WTC11 (cell line): Measurements from ENCODE around the gene CRLF1. TPM values are rescaled to one million over a fixed set of nuclear protein-coding genes. Genes with fewer than 3 reads are reported as not detected.

Experiments used
- ATAC-seq: fragments of 200-7000 bp; cut with Tn5 transposase; 2 replicates; pipeline ENCODE4 v1.10.0; 2021; ENCODE audit warnings: mild to moderate bottlenecking, moderate library complexity
- CTCF ChIA-PET: fragments of 300-600 bp; sonication (Branson Sonifier 250); formaldehyde crosslinking; loops from one replicate; lab custom pipeline; 2021; ENCODE audit warnings: antibody characterized with exemption; lab: Charles Lee
- POLR2A ChIA-PET: fragments of 350-600 bp; sonication (Branson Sonifier 250); formaldehyde crosslinking; loops from one replicate; lab custom pipeline; 2021; ENCODE audit warnings: antibody characterized with exemption; lab: Charles Lee
- DNase-seq: peaks from one replicate; pipeline ENCODE4 v3.0.0; 2021; ENCODE audit warnings: low spot score
- H3K27ac Mint-ChIP-seq: 2 replicates; pipeline ENCODE4 v1.8.0; 2021; ENCODE audit warnings: mixed read lengths
- H3K27me3 Mint-ChIP-seq: 2 replicates; pipeline ENCODE4 v1.8.0; 2021; ENCODE audit warnings: low read depth, mild to moderate bottlenecking, moderate library complexity, mixed read lengths
- H3K36me3 Mint-ChIP-seq: 2 replicates; pipeline ENCODE4 v1.8.0; 2021; ENCODE audit warnings: mixed read lengths
- H3K4me1 Mint-ChIP-seq: 2 replicates; pipeline ENCODE4 v1.8.0; 2022; ENCODE audit warnings: mixed read lengths
- H3K4me3 Mint-ChIP-seq: 2 replicates; pipeline ENCODE4 v1.8.0; 2021; ENCODE audit warnings: mild to moderate bottlenecking, moderate library complexity, mixed read lengths
- H3K9me3 Mint-ChIP-seq: 2 replicates; pipeline ENCODE4 v1.8.0; 2021; ENCODE audit warnings: mixed read lengths
- ATF1 ChIP-seq: sonication (generic); formaldehyde crosslinking; IDR thresholded peaks from 2 replicates; pipeline ENCODE4 v1.8.1; 2023; ENCODE audit warnings: mild to moderate bottlenecking, moderate library complexity, missing genetic modification reagents
- CREM ChIP-seq: sonication (generic); formaldehyde crosslinking; IDR thresholded peaks from 2 replicates; pipeline ENCODE4 v1.8.1; 2022; ENCODE audit warnings: mild to moderate bottlenecking, missing genetic modification reagents, moderate library complexity
- ELF4 ChIP-seq: sonication (generic); formaldehyde crosslinking; IDR thresholded peaks from 2 replicates; pipeline ENCODE4 v1.8.1; 2022; ENCODE audit warnings: low read depth, mild to moderate bottlenecking, moderate library complexity, missing genetic modification reagents
- EMX1 ChIP-seq: fragments of 250-450 bp; sonication (Bioruptor Pico); IDR thresholded peaks from 2 replicates; pipeline ENCODE4 v1.8.0; 2021; ENCODE audit warnings: mild to moderate bottlenecking
- HMGXB4 ChIP-seq: sonication (generic); formaldehyde crosslinking; IDR thresholded peaks from 2 replicates; pipeline ENCODE4 v1.8.1; 2023; ENCODE audit warnings: mild to moderate bottlenecking, moderate library complexity, missing genetic modification reagents
- IRF2 ChIP-seq: sonication (generic); formaldehyde crosslinking; IDR thresholded peaks from 2 replicates; pipeline ENCODE4 v1.8.0; 2022; ENCODE audit warnings: low read depth, missing genetic modification reagents, borderline replicate concordance
- PRRX2 ChIP-seq: fragments of 250-450 bp; sonication (Bioruptor Pico); IDR thresholded peaks from 2 replicates; pipeline ENCODE4 v1.8.0; 2021; ENCODE audit warnings: mild to moderate bottlenecking
- SMAD3 ChIP-seq: sonication (generic); formaldehyde crosslinking; IDR thresholded peaks from 2 replicates; pipeline ENCODE4 v1.8.0; 2022; ENCODE audit warnings: missing genetic modification reagents, mild to moderate bottlenecking, borderline replicate concordance
- SMAD4 ChIP-seq: sonication (generic); formaldehyde crosslinking; IDR thresholded peaks from 2 replicates; pipeline ENCODE4 v1.8.0; 2022; ENCODE audit warnings: mild to moderate bottlenecking, missing genetic modification reagents
- ZMAT4 ChIP-seq: fragments of 250-450 bp; sonication (Bioruptor Pico); IDR thresholded peaks from 2 replicates; pipeline ENCODE4 v1.9.0; 2021; ENCODE audit warnings: mild to moderate bottlenecking
- ZNF121 ChIP-seq: sonication (generic); formaldehyde crosslinking; IDR thresholded peaks from 2 replicates; pipeline ENCODE4 v1.8.0; 2023; ENCODE audit warnings: missing genetic modification reagents
- ZNF219 ChIP-seq: sonication (generic); formaldehyde crosslinking; IDR thresholded peaks from 2 replicates; pipeline ENCODE4 v1.8.0; 2023; ENCODE audit warnings: missing genetic modification reagents, mild to moderate bottlenecking, borderline replicate concordance
- ZNF425 ChIP-seq: fragments of 250-450 bp; sonication (Bioruptor Pico); conservative IDR thresholded peaks from 2 replicates; pipeline ENCODE4 v1.9.0; 2021; ENCODE audit warnings: mild to moderate bottlenecking
- total RNA-seq: library from RNA; stranded (reverse); gene quantifications from 3 replicates; pipeline ENCODE4 v1.2.3, GENCODE V29; 2021
- TF ChIP-seq, protein P1 (sequence below): sonication (generic); formaldehyde crosslinking; IDR thresholded peaks from 2 replicates; pipeline ENCODE4 v1.8.1; 2023; ENCODE audit warnings: mild to moderate bottlenecking, missing genetic modification reagents
- TF ChIP-seq, protein P2 (sequence below): sonication (generic); formaldehyde crosslinking; IDR thresholded peaks from 2 replicates; pipeline ENCODE4 v1.8.1; 2023; ENCODE audit warnings: mild to moderate bottlenecking, missing genetic modification reagents, moderate library complexity
- TF ChIP-seq, protein P3 (sequence below): sonication (generic); formaldehyde crosslinking; IDR thresholded peaks from 2 replicates; pipeline ENCODE4 v1.8.1; 2022; ENCODE audit warnings: low read depth, missing genetic modification reagents, borderline replicate concordance
- TF ChIP-seq, protein P4 (sequence below): sonication (generic); formaldehyde crosslinking; IDR thresholded peaks from 2 replicates; pipeline ENCODE4 v1.8.1; 2022; ENCODE audit warnings: mild to moderate bottlenecking, moderate library complexity, missing genetic modification reagents

The CRLF1 gene
- total RNA-seq, 1 experiment from 2014 or later, result 36.4 TPM

GRCh38 chr19:18633321-18633720 lies 26.7 kb upstream of the CRLF1 start:
- H3K4me1 Mint-ChIP-seq, result peaks cover 12% of the 10 kb centered on the region

DNA sequence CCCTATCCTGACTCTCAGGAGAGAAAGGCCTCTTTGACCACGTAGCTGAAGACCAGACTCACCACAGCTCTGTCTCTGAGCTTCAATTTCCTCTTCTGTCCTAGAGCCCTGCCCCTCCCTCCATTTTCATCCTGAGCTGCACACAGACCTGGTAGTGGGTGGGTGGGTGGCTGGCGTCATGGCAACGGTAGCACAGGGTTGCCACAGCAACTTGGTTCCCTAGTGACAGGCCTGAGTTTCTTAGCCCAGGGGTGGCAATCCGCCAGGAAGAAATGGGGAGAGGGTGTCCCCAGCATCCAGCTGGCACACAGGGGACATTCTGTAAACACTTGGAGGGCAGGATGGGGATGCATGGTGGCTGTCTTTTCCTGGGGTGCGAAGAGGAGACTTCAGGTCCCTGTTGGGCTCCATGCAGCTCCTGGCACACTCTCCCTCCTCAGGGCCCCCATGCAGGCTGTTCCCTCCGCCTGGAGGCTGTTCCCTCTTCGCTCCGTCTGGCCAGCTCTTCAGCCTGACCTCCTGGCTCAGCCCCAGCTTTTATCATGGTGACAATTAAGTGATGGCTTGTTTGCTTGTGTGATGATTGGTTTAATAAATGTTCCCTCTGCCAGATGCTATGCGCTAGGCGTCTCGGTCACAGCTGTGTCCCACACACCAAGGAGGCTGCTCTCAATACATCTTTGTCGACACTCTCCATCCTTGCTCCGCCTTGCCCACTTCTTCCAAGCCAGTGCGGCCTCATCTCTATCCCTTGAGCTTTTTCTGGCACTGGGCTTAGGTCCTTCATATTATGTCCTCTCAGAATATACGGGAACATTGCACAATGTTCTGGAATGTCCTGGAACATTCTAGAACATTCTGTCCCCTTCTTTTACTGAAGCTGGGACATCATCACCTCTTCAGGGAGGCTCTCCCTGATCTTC lies 22.8 kb upstream of the CRLF1 start:
- Mint-ChIP-seq H3K27ac (no peak overlapping the region), H3K4me3 (no peak overlapping the region), H3K27me3 (peaks cover 35% of the 10 kb centered on the region), H3K9me3 (no peaks in the 10 kb centered on the region), H3K4me1 (no peaks in the 10 kb centered on the region), H3K36me3 (no peaks in the 10 kb centered on the region)
- ATAC-seq, result no peak
- POLR2A ChIA-PET, result no interaction called here
- TF ChIP-seq PRRX2 (CRISPR knock-in tag), result no peak
- TF ChIP-seq, protein P1, sequence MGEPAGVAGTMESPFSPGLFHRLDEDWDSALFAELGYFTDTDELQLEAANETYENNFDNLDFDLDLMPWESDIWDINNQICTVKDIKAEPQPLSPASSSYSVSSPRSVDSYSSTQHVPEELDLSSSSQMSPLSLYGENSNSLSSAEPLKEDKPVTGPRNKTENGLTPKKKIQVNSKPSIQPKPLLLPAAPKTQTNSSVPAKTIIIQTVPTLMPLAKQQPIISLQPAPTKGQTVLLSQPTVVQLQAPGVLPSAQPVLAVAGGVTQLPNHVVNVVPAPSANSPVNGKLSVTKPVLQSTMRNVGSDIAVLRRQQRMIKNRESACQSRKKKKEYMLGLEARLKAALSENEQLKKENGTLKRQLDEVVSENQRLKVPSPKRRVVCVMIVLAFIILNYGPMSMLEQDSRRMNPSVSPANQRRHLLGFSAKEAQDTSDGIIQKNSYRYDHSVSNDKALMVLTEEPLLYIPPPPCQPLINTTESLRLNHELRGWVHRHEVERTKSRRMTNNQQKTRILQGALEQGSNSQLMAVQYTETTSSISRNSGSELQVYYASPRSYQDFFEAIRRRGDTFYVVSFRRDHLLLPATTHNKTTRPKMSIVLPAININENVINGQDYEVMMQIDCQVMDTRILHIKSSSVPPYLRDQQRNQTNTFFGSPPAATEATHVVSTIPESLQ, result no peak
- TF ChIP-seq SMAD4 (CRISPR knock-in tag), result no peak
- no peak for DNase-seq
- CTCF ChIA-PET, result interaction anchor here (0.6 to 1.5 kb wide), 8 partner anchors 17 to 171 kb away, joined by 3 to 5 read pairs (median 4); partner anchors contain the start of genes KXD1 and TMEM59L

More at GRCh38 chr19:18633321-18633720, 26.7 kb upstream of the CRLF1 start:
- peaks cover 40% of the 10 kb centered on the region for H3K27me3 Mint-ChIP-seq
- CTCF ChIA-PET, result no interaction called here
- POLR2A ChIA-PET, result no interaction called here
- ATAC-seq (no peak), DNase-seq (no peak)
- H3K4me3 Mint-ChIP-seq, result no peak overlapping the region
- TF ChIP-seq, protein P2, sequence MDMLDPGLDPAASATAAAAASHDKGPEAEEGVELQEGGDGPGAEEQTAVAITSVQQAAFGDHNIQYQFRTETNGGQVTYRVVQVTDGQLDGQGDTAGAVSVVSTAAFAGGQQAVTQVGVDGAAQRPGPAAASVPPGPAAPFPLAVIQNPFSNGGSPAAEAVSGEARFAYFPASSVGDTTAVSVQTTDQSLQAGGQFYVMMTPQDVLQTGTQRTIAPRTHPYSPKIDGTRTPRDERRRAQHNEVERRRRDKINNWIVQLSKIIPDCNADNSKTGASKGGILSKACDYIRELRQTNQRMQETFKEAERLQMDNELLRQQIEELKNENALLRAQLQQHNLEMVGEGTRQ (CRISPR knock-in tag), result no peak
- no peaks in the 10 kb centered on the region for H3K36me3 Mint-ChIP-seq
- no peaks in the 10 kb centered on the region for H3K9me3 Mint-ChIP-seq
- H3K27ac Mint-ChIP-seq, result no peak overlapping the region

GRCh38 chr19:18626906-18627305 lies 20.3 kb upstream of the CRLF1 start:
- H3K27ac Mint-ChIP-seq, result no peak overlapping the region
- TF ChIP-seq, protein P3, sequence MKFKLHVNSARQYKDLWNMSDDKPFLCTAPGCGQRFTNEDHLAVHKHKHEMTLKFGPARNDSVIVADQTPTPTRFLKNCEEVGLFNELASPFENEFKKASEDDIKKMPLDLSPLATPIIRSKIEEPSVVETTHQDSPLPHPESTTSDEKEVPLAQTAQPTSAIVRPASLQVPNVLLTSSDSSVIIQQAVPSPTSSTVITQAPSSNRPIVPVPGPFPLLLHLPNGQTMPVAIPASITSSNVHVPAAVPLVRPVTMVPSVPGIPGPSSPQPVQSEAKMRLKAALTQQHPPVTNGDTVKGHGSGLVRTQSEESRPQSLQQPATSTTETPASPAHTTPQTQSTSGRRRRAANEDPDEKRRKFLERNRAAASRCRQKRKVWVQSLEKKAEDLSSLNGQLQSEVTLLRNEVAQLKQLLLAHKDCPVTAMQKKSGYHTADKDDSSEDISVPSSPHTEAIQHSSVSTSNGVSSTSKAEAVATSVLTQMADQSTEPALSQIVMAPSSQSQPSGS, result no peak
- TF ChIP-seq ZNF425 (no peak), ELF4 (no peak), ATF1 (no peak), ZNF121 (CRISPR knock-in tag) (no peak)
- peaks cover 25% of the 10 kb centered on the region for H3K27me3 Mint-ChIP-seq
- no peaks in the 10 kb centered on the region for H3K9me3 Mint-ChIP-seq
- ChIA-PET POLR2A (no interaction called here), CTCF (interaction anchor here (1.3 kb wide), 1 partner anchor 14 kb away, joined by 3 read pairs; the partner anchor contains the start of gene TMEM59L)
- H3K36me3 Mint-ChIP-seq, result no peaks in the 10 kb centered on the region
- ATAC-seq (no peak), DNase-seq (no peak)
- no peak overlapping the region for H3K4me3 Mint-ChIP-seq
- no peaks in the 10 kb centered on the region for H3K4me1 Mint-ChIP-seq

DNA sequence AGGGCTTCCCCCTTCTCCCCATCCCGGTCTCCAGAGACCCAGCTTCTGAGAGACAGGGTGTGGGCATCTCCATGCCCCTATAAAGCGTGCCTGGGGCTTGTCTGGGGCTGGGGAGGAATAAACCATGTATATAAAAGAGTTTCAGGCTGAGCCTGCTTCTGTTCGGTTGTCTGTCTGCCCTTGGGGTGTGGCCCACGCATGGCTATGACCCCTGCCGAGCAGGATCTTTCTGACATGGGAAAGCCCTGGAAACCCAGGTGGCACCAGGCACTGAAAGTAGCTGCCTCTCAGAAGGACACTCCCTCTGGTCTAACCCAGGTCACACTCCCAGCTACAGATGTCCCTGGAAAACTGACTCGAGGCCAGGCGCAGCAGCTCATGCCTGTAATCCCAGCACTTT lies 14.3 kb upstream of the CRLF1 start:
- Mint-ChIP-seq H3K27me3 (peaks cover 9% of the 10 kb centered on the region), H3K4me1 (no peaks in the 10 kb centered on the region), H3K4me3 (no peak overlapping the region), H3K9me3 (peaks cover 7% of the 10 kb centered on the region), H3K36me3 (peaks cover 5% of the 10 kb centered on the region), H3K27ac (no peak overlapping the region)
- POLR2A ChIA-PET, result interaction anchor here (1.5 kb wide), 1 partner anchor 8 kb away, joined by 7 read pairs; the partner anchor contains the start of gene TMEM59L
- CTCF ChIA-PET, result interaction anchor here (0.7 to 0.9 kb wide), 3 partner anchors 14 to 169 kb away, joined by 3 to 4 read pairs (median 3); no protein-coding TSS in a partner anchor
- DNase-seq (no peak), ATAC-seq (no peak)
- TF ChIP-seq CREM (CRISPR knock-in tag) (no peak), EMX1 (no peak), ELF4 (no peak), SMAD3 (no peak), IRF2 (CRISPR knock-in tag) (no peak), PRRX2 (CRISPR knock-in tag) (no peak), ZMAT4 (CRISPR knock-in tag) (no peak), SMAD4 (CRISPR knock-in tag) (no peak), ZNF219 (no peak), HMGXB4 (CRISPR knock-in tag) (no peak)
- TF ChIP-seq, protein P4, sequence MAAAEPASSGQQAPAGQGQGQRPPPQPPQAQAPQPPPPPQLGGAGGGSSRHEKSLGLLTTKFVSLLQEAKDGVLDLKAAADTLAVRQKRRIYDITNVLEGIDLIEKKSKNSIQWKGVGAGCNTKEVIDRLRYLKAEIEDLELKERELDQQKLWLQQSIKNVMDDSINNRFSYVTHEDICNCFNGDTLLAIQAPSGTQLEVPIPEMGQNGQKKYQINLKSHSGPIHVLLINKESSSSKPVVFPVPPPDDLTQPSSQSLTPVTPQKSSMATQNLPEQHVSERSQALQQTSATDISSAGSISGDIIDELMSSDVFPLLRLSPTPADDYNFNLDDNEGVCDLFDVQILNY (CRISPR knock-in tag), result no peak
